Neural crest cell (in vitro differentiated cells): ENCODE data around the gene TAS2R60. TPM values are rescaled to one million over a fixed set of nuclear protein-coding genes. Genes with fewer than 3 reads are reported as not detected.
"Not testable (repeated sequence)": the region's sequence is repeated elsewhere in the genome, so short reads cannot be mapped to it uniquely, and the experiment has no call there.

ENCODE experiments used
- DNase-seq: peaks from one replicate; pipeline ENCODE4 v3.0.0; 2021; ENCODE audit warnings: low read depth, mixed read lengths, low spot score
- H3K27ac Mint-ChIP-seq: one replicate; pipeline ENCODE4 v1.8.0; 2021; ENCODE audit warnings: mild to moderate bottlenecking, mixed read lengths; ENCODE audit not compliant: unreplicated experiment
- H3K27me3 Mint-ChIP-seq: 2 replicates; pipeline ENCODE4 v1.8.0; 2021; ENCODE audit warnings: low read depth, mild to moderate bottlenecking, mixed read lengths
- H3K36me3 Mint-ChIP-seq: 2 replicates; pipeline ENCODE4 v1.8.0; 2021; ENCODE audit warnings: low read depth, mild to moderate bottlenecking, mixed read lengths
- H3K4me1 Mint-ChIP-seq: 2 replicates; pipeline ENCODE4 v1.8.0; 2021; ENCODE audit warnings: mixed read lengths
- H3K4me3 Mint-ChIP-seq: one replicate; pipeline ENCODE4 v1.8.0; 2021; ENCODE audit warnings: mild to moderate bottlenecking, mixed read lengths
- H3K9me3 Mint-ChIP-seq: 2 replicates; pipeline ENCODE4 v1.8.0; 2021; ENCODE audit warnings: mixed read lengths
- total RNA-seq: library from RNA; stranded (reverse); gene quantifications from 2 replicates; pipeline ENCODE4 v1.2.1, GENCODE V29; 2021
- TF ChIP-seq, protein P1 (sequence below): fragments of 200-600 bp; sonication (generic); conservative IDR thresholded peaks from 2 replicates; pipeline ENCODE4 v1.5.0; 2021; ENCODE audit warnings: antibody characterized with exemption, mild to moderate bottlenecking

TAS2R60 gene
- total RNA-seq, 1 donor from 2014 or later, result not detected

- Mint-ChIP-seq H3K36me3 (no peaks in the 10 kb centered on the region), H3K4me3 (no peak overlapping the region), H3K9me3 (no peaks in the 10 kb centered on the region), H3K27me3 (peaks cover 2% of the 10 kb centered on the region), H3K4me1 (no peaks in the 10 kb centered on the region), H3K27ac (no peak overlapping the region)
- TF ChIP-seq, protein P1, sequence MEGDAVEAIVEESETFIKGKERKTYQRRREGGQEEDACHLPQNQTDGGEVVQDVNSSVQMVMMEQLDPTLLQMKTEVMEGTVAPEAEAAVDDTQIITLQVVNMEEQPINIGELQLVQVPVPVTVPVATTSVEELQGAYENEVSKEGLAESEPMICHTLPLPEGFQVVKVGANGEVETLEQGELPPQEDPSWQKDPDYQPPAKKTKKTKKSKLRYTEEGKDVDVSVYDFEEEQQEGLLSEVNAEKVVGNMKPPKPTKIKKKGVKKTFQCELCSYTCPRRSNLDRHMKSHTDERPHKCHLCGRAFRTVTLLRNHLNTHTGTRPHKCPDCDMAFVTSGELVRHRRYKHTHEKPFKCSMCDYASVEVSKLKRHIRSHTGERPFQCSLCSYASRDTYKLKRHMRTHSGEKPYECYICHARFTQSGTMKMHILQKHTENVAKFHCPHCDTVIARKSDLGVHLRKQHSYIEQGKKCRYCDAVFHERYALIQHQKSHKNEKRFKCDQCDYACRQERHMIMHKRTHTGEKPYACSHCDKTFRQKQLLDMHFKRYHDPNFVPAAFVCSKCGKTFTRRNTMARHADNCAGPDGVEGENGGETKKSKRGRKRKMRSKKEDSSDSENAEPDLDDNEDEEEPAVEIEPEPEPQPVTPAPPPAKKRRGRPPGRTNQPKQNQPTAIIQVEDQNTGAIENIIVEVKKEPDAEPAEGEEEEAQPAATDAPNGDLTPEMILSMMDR, result no peak
- no peak for DNase-seq
Measured at GRCh38 chr7:143422033-143422432, 21.2 kb upstream of the TAS2R60 start.

GRCh38 chr7:143424476-143424875 lies 18.8 kb upstream of the TAS2R60 start:
- not testable (repeated sequence) for H3K27ac Mint-ChIP-seq, H3K27me3 Mint-ChIP-seq, H3K9me3 Mint-ChIP-seq

DNA sequence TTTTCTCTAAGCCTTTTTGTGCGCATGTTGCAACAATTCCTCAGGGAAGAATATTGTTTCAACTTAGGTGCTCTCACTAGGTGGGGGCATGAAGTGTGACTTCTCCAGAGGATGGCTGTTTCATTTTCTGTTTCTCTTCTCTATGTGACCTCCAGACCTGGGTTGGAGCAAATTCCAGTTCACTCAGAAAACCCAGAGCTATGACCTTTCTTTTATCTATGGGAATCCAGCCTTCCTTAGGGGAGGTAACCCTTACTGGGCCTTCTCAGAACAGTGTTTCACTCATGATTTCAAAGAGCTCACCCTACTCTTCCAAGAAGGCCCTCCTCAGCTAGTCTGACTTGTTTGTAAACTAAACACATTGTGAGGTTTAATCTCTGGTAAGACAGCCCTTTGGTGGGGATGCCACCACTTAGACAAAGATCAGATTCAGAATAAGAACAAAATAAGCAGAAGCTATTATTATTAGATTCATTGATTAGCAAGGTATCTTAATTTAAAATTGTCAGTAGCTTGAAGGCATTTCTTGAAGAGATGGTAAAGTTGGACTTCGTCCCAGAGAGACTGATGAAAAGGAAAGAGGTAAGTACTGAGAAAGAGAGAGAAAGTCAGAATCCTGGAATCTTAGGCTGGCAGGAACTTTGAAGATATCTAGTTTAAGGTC lies 16.6 kb upstream of the TAS2R60 start:
- no peak for DNase-seq
- Mint-ChIP-seq H3K9me3 (no peaks in the 10 kb centered on the region), H3K4me1 (no peaks in the 10 kb centered on the region), H3K4me3 (no peak overlapping the region), H3K27me3 (no peaks in the 10 kb centered on the region), H3K27ac (no peak overlapping the region), H3K36me3 (no peaks in the 10 kb centered on the region)
- TF ChIP-seq, protein P1, result no peak

More at GRCh38 chr7:143424476-143424875, 18.8 kb upstream of the TAS2R60 start:
- not testable (repeated sequence) for DNase-seq, H3K36me3 Mint-ChIP-seq, H3K4me1 Mint-ChIP-seq, H3K4me3 Mint-ChIP-seq

DNA sequence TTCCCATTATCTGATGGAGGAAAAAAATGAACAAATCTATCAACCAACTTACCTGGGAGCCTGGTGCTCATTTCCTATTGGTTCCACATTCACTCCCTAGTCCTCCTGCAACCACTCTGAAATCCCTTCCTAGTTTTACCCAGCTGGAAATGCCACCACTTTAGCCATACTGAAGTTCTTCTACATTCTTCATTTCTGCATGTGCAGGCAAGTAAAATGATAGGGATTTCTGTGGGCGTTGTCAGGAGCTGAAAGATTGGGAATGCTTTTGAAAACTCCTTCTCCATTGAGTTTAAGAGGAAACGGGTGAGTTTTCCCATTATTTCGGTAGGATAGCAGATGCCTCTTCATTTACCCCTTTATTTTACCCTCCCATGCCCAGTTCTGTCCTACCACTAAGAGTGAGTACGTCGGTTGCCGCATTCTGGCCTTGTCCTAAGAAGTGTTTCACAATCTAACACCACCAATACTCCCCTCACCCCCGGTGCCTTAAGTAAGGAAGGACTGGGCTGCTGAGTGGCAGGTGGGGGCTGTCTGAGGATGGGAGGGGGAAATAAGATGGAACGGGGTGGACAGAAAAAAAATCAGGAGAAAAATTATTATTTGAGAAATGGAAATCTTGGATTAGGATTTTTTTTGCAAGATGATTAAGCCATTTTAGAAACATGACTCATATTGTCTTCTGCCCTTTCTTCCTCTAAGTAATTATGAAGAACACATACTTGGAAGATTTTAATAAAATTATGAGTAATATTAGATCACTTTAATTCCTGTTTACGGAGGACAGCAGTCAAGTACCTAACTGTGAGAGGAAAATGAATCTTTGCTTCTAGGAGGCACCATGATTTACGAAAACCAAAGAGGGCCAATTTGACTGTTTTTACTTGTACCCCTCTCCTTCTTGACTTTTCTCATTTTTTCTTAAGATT lies 13.2 kb upstream of the TAS2R60 start:
- DNase-seq, result no peak
- Mint-ChIP-seq H3K9me3 (peaks cover 2% of the 10 kb centered on the region), H3K4me3 (no peak overlapping the region), H3K36me3 (no peaks in the 10 kb centered on the region), H3K4me1 (no peaks in the 10 kb centered on the region), H3K27ac (no peak overlapping the region), H3K27me3 (no peaks in the 10 kb centered on the region)
- TF ChIP-seq, protein P1, result no peak

GRCh38 chr7:143431109-143431508 lies 12.1 kb upstream of the TAS2R60 start:
- DNase-seq, result no peak
- no peaks in the 10 kb centered on the region for H3K36me3 Mint-ChIP-seq
- H3K27ac Mint-ChIP-seq, result no peak overlapping the region
- no peaks in the 10 kb centered on the region for H3K4me1 Mint-ChIP-seq
- peaks cover 2% of the 10 kb centered on the region for H3K9me3 Mint-ChIP-seq
- no peak overlapping the region for H3K4me3 Mint-ChIP-seq
- TF ChIP-seq, protein P1, result no peak
- H3K27me3 Mint-ChIP-seq, result no peaks in the 10 kb centered on the region

DNA sequence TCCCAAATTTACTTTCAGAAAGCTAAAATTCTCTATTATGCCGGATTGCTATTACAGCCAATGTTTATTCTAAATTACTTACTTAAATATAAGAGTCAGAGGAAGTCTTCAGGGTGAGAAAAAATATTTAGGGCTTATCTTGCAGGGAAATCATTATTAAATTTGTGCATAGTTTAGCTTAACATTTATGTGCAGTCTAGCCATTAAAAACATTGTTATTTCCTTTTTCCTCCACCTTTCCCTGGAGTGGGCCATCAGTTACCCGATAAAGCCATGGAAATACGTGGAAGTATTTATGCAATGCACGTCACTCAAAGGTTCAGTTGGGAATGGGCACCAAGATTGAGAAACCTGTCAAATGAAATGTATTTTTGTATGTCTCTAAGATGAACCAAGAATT lies 9.5 kb upstream of the TAS2R60 start:
- H3K9me3 Mint-ChIP-seq, result peaks cover 2% of the 10 kb centered on the region
- no peaks in the 10 kb centered on the region for H3K4me1 Mint-ChIP-seq
- H3K27ac Mint-ChIP-seq, result no peak overlapping the region
- H3K36me3 Mint-ChIP-seq, result no peaks in the 10 kb centered on the region
- H3K4me3 Mint-ChIP-seq, result no peak overlapping the region
- TF ChIP-seq, protein P1, result no peak
- DNase-seq, result no peak
- H3K27me3 Mint-ChIP-seq, result no peaks in the 10 kb centered on the region
